Measurements from ENCODE around the gene TRIP4.
"Not testable (repeated sequence)": the region's sequence is repeated elsewhere in the genome, so short reads cannot be mapped to it uniquely, and the experiment has no call there.

Gene TRIP4

GRCh38 chr15:64476550-64476949 lies 88.9 kb downstream of the TRIP4 start:
- DNase-seq (ENCODE audit: low read depth, low spot score), result no peak
- no peak overlapping the region for H3K27ac ChIP-seq

GRCh38 chr15:64478863-64479262 lies 91.2 kb downstream of the TRIP4 start:
- H3K27ac ChIP-seq, result no peak overlapping the region
- no peak for DNase-seq (ENCODE audit: low read depth, low spot score)

- DNase-seq (ENCODE audit: low read depth, low spot score), result no peak
- no peak overlapping the region for H3K27ac ChIP-seq
These were observed 93.3 kb downstream of the TRIP4 start for GRCh38 chr15:64480891-64481290.

- H3K27ac ChIP-seq, result no peak overlapping the region
- DNase-seq (ENCODE audit: low read depth, low spot score), result no peak
These were observed 96.1 kb downstream of the TRIP4 start for GRCh38 chr15:64483749-64484148.

- no peak overlapping the region for H3K27ac ChIP-seq
- DNase-seq (ENCODE audit: low read depth, low spot score), result no peak
These were observed 98.2 kb downstream of the TRIP4 start for GRCh38 chr15:64485796-64486195.

- no peak overlapping the region for H3K27ac ChIP-seq
- DNase-seq (ENCODE audit: low read depth, low spot score), result no peak
These were observed 103.1 kb downstream of the TRIP4 start for GRCh38 chr15:64490598-64491259.

GRCh38 chr15:64493641-64494040 lies 106.0 kb downstream of the TRIP4 start:
- no peak for DNase-seq (ENCODE audit: low read depth, low spot score)
- H3K27ac ChIP-seq, result no peak overlapping the region

GRCh38 chr15:64495968-64496367 lies 108.3 kb downstream of the TRIP4 start:
- H3K27ac ChIP-seq; DNase-seq (ENCODE audit: low read depth, low spot score): not testable (repeated sequence)

- DNase-seq (ENCODE audit: low read depth, low spot score), result no peak
- no peak overlapping the region for H3K27ac ChIP-seq
These were observed 113.2 kb downstream of the TRIP4 start for GRCh38 chr15:64500695-64501395.

GRCh38 chr15:64501396-64501715 lies 113.7 kb downstream of the TRIP4 start:
- no peak overlapping the region for H3K27ac ChIP-seq
- DNase-seq (ENCODE audit: low read depth, low spot score), result no peak

GRCh38 chr15:64502151-64502550 lies 114.5 kb downstream of the TRIP4 start:
- no peak overlapping the region for H3K27ac ChIP-seq

GRCh38 chr15:64502551-64502950 lies 114.9 kb downstream of the TRIP4 start:
- DNase-seq (ENCODE audit: low read depth, low spot score), result no peak
- H3K27ac ChIP-seq, result no peak overlapping the region

More at GRCh38 chr15:64502151-64502550, 114.5 kb downstream of the TRIP4 start:
- no peak for DNase-seq (ENCODE audit: low read depth, low spot score)

- H3K27ac ChIP-seq, result no peak overlapping the region
- DNase-seq (ENCODE audit: low read depth, low spot score), result no peak
These were observed 115.6 kb downstream of the TRIP4 start for GRCh38 chr15:64503197-64503596.

- no peak for DNase-seq (ENCODE audit: low read depth, low spot score)
- H3K27ac ChIP-seq, result no peak overlapping the region
These were observed 116.0 kb downstream of the TRIP4 start for GRCh38 chr15:64503640-64504039.
